Right atrium auricular region (tissue), 2 donors: ENCODE results near the gene ATP1A1. TPM values are rescaled to one million over a fixed set of nuclear protein-coding genes. Genes with fewer than 3 reads are reported as not detected.

Experiments used
- DNase-seq: peaks from one replicate; pipeline ENCODE4 v3.0.0-alpha.2; 2019; ENCODE audit warnings: low spot score
- H3K27ac ChIP-seq, 2 donors: fragments of 200-600 bp; sonication (generic); 1 replicate in 1 of 2; 2 replicates in 1 of 2; pipeline ENCODE4 v1.5.1; 2016 to 2019
- H3K27me3 ChIP-seq, 2 donors: fragments of 200-600 bp; sonication (generic); one replicate each; pipeline versions ENCODE4 v1.5.1 to v1.6.0; 2017 to 2019
- H3K36me3 ChIP-seq: fragments of 200-600 bp; sonication (generic); one replicate; pipeline ENCODE4 v1.5.1; 2016
- H3K4me1 ChIP-seq, 2 donors: fragments of 200-600 bp; sonication (generic); one replicate each; pipeline versions ENCODE4 v1.5.1 to v1.6.0; 2017 to 2019
- H3K4me3 ChIP-seq, 2 donors: fragments of 200-600 bp; sonication (generic); 1 replicate in 1 of 2; 2 replicates in 1 of 2; pipeline ENCODE4 v1.5.1; 2017 to 2019; ENCODE audit warnings: mild to moderate bottlenecking in 1 of 2, moderate library complexity in 1 of 2
- H3K9me3 ChIP-seq, 2 donors: fragments of 200-600 bp; sonication (generic); one replicate each; pipeline ENCODE4 v1.5.1; 2019
- total RNA-seq, 2 donors: library from RNA; depleted of rRNA; stranded (reverse); fragments of >200 nt; gene quantifications; one replicate each; pipeline ENCODE4 v1.1.0, GENCODE V29; 2016
- TF ChIP-seq, protein P1 (sequence below), 2 donors: fragments of 200-600 bp; sonication (generic); IDR thresholded peaks; one replicate each; pipeline ENCODE4 v1.5.1; 2019; ENCODE audit warnings: antibody characterized with exemption in 2 of 2

ATP1A1 gene
- total RNA-seq, 2 donors from 2014 or later: 148 to 256 TPM

- peak overlapping the region; percentile 90 to 98 for H3K27ac ChIP-seq
- DNase-seq: peak; percentile 78
- peaks cover 0 to 56% of the 10 kb centered on the region in 2 donors for H3K4me1 ChIP-seq
Measured at GRCh38 chr1:116373431-116374352, 648 bp downstream of the ATP1A1 start.

GRCh38 chr1:116374353-116375147 lies 1.5 kb downstream of the ATP1A1 start:
- H3K27ac ChIP-seq: peak overlapping the region; percentile 90 to 98
- no peaks in the 10 kb centered on the region for H3K9me3 ChIP-seq
- no peak for DNase-seq
- no peaks in the 10 kb centered on the region for H3K27me3 ChIP-seq
- peak overlapping the region; percentile 90 for H3K4me3 ChIP-seq
- TF ChIP-seq, protein P1, sequence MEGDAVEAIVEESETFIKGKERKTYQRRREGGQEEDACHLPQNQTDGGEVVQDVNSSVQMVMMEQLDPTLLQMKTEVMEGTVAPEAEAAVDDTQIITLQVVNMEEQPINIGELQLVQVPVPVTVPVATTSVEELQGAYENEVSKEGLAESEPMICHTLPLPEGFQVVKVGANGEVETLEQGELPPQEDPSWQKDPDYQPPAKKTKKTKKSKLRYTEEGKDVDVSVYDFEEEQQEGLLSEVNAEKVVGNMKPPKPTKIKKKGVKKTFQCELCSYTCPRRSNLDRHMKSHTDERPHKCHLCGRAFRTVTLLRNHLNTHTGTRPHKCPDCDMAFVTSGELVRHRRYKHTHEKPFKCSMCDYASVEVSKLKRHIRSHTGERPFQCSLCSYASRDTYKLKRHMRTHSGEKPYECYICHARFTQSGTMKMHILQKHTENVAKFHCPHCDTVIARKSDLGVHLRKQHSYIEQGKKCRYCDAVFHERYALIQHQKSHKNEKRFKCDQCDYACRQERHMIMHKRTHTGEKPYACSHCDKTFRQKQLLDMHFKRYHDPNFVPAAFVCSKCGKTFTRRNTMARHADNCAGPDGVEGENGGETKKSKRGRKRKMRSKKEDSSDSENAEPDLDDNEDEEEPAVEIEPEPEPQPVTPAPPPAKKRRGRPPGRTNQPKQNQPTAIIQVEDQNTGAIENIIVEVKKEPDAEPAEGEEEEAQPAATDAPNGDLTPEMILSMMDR (IDR thresholded peaks at IDR 0.05): no peak
- H3K4me1 ChIP-seq: peaks cover 0 to 65% of the 10 kb centered on the region in 2 donors
- no peaks in the 10 kb centered on the region for H3K36me3 ChIP-seq

More at GRCh38 chr1:116373431-116374352, 648 bp downstream of the ATP1A1 start:
- Histone ChIP-seq H3K36me3 (no peaks in the 10 kb centered on the region), H3K9me3 (no peaks in the 10 kb centered on the region), H3K4me3 (peak overlapping the region; percentile 90), H3K27me3 (no peaks in the 10 kb centered on the region)
- TF ChIP-seq, protein P1 (IDR thresholded peaks at IDR 0.05): no peak

DNA sequence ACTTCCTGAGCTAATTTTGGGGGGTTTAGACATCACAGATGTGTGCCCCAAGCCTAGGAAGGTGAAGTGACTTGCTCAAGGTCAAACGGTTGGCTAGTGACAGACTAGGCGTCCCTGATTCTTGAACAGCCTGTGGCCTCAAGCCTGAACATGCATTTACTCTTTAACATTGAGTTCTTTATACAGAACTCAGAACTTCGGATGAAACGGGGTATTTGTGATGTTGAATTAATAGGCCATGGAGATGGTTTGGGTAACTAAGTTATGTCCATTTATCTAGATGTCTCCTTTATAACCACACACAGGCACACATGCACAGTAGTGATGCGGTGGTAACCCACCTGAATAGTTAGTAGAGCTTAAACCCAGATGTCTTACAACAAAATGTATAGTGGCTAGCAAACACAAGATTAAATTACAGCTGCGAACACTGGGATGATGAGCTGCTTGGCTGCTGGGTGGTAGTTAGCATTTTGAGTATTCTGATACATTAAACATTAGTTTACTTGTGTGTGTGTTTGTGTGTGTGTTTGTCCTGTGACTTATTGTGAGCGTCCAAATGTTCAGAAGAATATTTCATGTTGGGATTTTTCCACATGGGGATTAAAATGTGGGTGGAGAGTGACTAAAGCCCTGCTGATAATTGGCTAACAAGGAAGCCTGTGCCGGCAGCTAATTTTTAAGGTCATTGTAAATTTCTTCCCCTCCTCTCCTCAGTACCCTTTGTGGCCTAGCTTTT lies 2.3 kb downstream of the ATP1A1 start:
- Histone ChIP-seq H3K27ac (peak overlapping the region; percentile 90 to 98), H3K27me3 (no peaks in the 10 kb centered on the region), H3K9me3 (no peaks in the 10 kb centered on the region), H3K36me3 (no peaks in the 10 kb centered on the region), H3K4me3 (peak overlapping the region; percentile 90), H3K4me1 (peaks cover 0 to 73% of the 10 kb centered on the region in 2 donors)
- TF ChIP-seq, protein P1 (IDR thresholded peaks at IDR 0.05): no peak
- DNase-seq: no peak

DNA sequence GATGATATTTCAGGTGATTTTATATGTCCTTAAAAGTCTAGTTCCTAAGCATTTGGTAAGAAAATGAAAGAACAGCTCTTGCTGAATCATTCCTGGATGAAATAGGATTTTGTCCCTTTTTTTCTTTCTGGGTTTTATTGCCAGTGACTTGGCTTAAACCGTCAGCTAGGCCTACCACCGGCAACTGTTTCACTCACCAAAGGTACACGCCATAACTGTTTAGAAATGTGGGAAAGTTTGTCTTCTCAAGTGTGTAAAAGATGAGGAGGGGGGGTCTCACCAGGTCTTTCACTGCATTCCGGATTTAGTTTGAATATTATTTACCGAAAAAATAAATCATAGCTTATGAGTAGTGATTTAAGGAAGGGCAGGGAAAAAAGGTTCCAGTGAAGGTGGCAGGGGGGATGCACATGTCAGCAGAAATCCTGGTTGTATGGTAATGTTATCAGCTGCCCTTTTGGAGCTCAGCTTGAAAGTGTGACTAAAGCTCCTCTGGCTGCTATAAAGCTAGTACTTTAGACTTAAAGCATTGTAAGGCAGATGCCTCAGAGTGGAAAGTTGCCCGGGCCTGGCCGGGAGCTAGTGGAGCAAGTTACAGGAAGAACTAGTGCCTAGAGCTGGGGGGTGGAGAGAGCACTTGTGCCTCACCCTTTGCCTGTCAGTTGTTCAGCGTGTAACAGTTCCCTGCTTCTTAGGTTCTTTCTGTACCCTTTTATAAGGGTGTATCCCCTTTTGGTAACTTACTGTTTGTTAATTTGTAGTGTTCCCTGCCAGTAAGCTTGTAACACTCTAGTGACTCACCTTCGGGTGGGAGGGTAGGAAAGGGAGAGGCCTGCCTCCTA lies 3.1 kb downstream of the ATP1A1 start:
- H3K9me3 ChIP-seq: no peaks in the 10 kb centered on the region
- peaks cover 0 to 81% of the 10 kb centered on the region in 2 donors for H3K4me1 ChIP-seq
- no peaks in the 10 kb centered on the region for H3K27me3 ChIP-seq
- DNase-seq: peak; percentile 94
- peak overlapping the region; percentile 90 to 98 for H3K27ac ChIP-seq
- no peaks in the 10 kb centered on the region for H3K36me3 ChIP-seq
- peak overlapping the region; percentile 90 for H3K4me3 ChIP-seq
- TF ChIP-seq, protein P1 (IDR thresholded peaks at IDR 0.05): no peak

DNA sequence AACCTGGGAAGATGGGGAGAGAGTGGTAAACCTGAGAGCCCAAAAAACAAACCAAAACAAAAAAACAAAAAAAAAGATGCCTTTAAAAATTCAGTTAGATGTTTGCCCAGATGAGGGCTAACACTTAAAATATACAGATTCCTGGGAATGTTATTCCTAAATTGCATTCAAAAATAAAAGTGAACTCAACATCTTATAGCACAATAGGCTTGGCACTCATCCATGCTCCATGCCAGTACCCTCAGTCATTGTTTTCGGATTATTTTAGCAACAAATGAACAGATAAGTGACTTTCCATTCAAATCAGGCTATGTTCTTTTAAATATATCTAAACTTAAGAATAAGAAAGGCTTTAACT lies 3.7 kb downstream of the ATP1A1 start:
- H3K27ac ChIP-seq: peak overlapping the region; percentile 90 to 98
- no peak overlapping the region for H3K4me3 ChIP-seq
- no peak for DNase-seq
- H3K27me3 ChIP-seq: no peaks in the 10 kb centered on the region
- peaks cover 0 to 87% of the 10 kb centered on the region in 2 donors for H3K4me1 ChIP-seq
- no peaks in the 10 kb centered on the region for H3K9me3 ChIP-seq
- no peaks in the 10 kb centered on the region for H3K36me3 ChIP-seq
- TF ChIP-seq, protein P1 (IDR thresholded peaks at IDR 0.05): no peak
